ENCODE data around the gene ATP5PO. TPM values are rescaled to one million over a fixed set of nuclear protein-coding genes. Genes with fewer than 3 reads are reported as not detected.

ATP5PO gene
- polyA plus RNA-seq, 1 of the 3 experiments (the other 2 are of a cell fraction) = 148 TPM

DNA sequence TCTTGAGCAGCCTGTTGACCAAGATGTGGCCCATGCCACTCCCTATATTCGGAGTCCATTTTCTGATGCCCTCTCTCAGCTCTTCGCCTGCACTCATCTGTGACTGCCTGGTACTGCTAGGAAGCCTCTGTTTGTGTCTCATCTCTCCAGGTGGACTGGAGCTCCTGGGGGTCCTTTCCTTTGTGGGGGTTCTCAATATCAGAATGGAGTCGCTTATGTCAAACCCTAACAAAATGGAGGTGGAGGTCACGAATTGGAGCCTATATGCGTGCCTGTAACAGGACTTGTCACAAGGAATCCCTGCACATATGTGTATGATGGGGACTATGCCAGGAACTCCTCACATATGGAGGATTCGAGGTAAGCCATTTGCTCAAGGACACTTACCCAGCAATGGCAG, 46.7 kb upstream of the ATP5PO start:
- TF ChIP-seq SIN3A (IDR thresholded peaks at IDR 0.05; ENCODE audit: borderline replicate concordance, low read depth, low read length) (no peak), FOXM1 (IDR thresholded peaks at IDR 0.05; ENCODE audit: low read depth) (no peak), TAF1 (IDR thresholded peaks at IDR 0.05; ENCODE audit: borderline replicate concordance, low read depth, low read length) (no peak), ELF1 (IDR thresholded peaks at IDR 0.05) (no peak), RFX5 (IDR thresholded peaks at IDR 0.05; ENCODE audit: low read length) (no peak), SMC3 (IDR thresholded peaks at IDR 0.05; ENCODE audit: low read depth, low read length) (no peak), FOSL2 (IDR thresholded peaks at IDR 0.05; ENCODE audit: borderline replicate concordance, low read depth) (no peak), RAD21 (IDR thresholded peaks at IDR 0.05; ENCODE audit: low read length) (no peak), CHD2 (IDR thresholded peaks at IDR 0.05; ENCODE audit: low read length, partially characterized antibody) (no peak)
- TF ChIP-seq, protein P1, sequence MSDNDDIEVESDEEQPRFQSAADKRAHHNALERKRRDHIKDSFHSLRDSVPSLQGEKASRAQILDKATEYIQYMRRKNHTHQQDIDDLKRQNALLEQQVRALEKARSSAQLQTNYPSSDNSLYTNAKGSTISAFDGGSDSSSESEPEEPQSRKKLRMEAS (IDR thresholded peaks at IDR 0.05; ENCODE audit: low read depth) = no peak
- TF ChIP-seq, protein P2, sequence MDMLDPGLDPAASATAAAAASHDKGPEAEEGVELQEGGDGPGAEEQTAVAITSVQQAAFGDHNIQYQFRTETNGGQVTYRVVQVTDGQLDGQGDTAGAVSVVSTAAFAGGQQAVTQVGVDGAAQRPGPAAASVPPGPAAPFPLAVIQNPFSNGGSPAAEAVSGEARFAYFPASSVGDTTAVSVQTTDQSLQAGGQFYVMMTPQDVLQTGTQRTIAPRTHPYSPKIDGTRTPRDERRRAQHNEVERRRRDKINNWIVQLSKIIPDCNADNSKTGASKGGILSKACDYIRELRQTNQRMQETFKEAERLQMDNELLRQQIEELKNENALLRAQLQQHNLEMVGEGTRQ (IDR thresholded peaks at IDR 0.05; ENCODE audit: borderline replicate concordance, low read depth, low read length) = no peak
- no peak overlapping the region for H2AFZ ChIP-seq (ENCODE audit: low read depth)
- no peaks in the 10 kb centered on the region for H3K36me3 ChIP-seq (replicated peaks in 1 of 2; ENCODE audit: control insufficient read depth in 1 of 2, insufficient read depth in 2 of 2, low read length in 1 of 2)
- WGBS (ENCODE audit: low lambda C conversion rate) = 75% methylated on average over 5 of the region's 6 CpGs
- ChIA-PET POLR2A (no interaction called here), CTCF (interaction anchor here (1.1 kb wide), 1 partner anchor 38 kb away, joined by 4 read pairs; no protein-coding TSS in a partner anchor)
- no peaks in the 10 kb centered on the region for H3K79me2 ChIP-seq (ENCODE audit: insufficient read depth)
- no peaks in the 10 kb centered on the region for H3K9me2 ChIP-seq
- DNase-seq = no peak
- H3K4me2 ChIP-seq = no peak overlapping the region
- H3K4me3 ChIP-seq (ENCODE audit: low read depth in 2 of 2, low read length in 1 of 2) = no peak overlapping the region
- no peaks in the 10 kb centered on the region for H3F3A ChIP-seq (replicated peaks; ENCODE audit: insufficient read depth)
- H4K20me1 ChIP-seq (ENCODE audit: insufficient read depth) = no peaks in the 10 kb centered on the region
- H3K27ac ChIP-seq (ENCODE audit: low read depth in 2 of 2, low read length in 1 of 2) = no peak overlapping the region
- no peak overlapping the region for H3K9ac ChIP-seq
- peaks cover 0 to 13% of the 10 kb centered on the region in 2 experiments; a peak in 2 of 4 replicates for H3K4me1 ChIP-seq (ENCODE audit: control insufficient read depth in 1 of 2, insufficient read depth in 2 of 2, low read depth in 1 of 2, low read length in 1 of 2)
- no peaks in the 10 kb centered on the region for H3K27me3 ChIP-seq (ENCODE audit: insufficient read depth)
- H3K9me3 ChIP-seq = peaks cover 9% of the 10 kb centered on the region; the same call in 1 of the 2 replicates

DNA sequence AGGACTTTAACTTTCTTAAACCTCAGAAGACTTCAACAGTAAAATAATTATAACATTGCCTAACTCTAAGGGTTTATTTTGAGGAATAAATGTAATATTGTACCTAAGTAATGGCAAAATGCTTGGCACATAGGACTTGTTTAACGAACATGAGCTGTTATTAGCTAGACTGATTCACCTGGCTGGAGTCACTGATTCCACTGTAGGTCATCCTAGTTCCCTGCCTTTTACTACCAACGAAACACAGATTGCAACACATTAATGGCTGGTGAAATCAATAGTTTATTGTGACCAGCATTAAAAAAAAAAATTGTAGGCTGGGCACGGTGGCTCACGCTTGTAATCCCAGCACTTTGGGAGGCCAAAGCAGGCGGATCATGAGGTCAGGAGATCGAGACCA, 45.5 kb upstream of the ATP5PO start:
- CTCF ChIA-PET = interaction anchor here (1.8 kb wide), 1 partner anchor 8 kb away, joined by 3 read pairs; no protein-coding TSS in a partner anchor
- Histone ChIP-seq H2AFZ (ENCODE audit: low read depth) (no peak overlapping the region), H3K79me2 (ENCODE audit: insufficient read depth) (no peaks in the 10 kb centered on the region), H3K4me1 (ENCODE audit: control insufficient read depth in 1 of 2, insufficient read depth in 2 of 2, low read depth in 1 of 2, low read length in 1 of 2) (peaks cover 0 to 4% of the 10 kb centered on the region in 2 experiments; a peak in 1 of 4 replicates), H3F3A (replicated peaks; ENCODE audit: insufficient read depth) (no peaks in the 10 kb centered on the region), H3K4me3 (ENCODE audit: low read depth in 2 of 2, low read length in 1 of 2) (no peak overlapping the region), H3K27ac (ENCODE audit: low read depth in 2 of 2, low read length in 1 of 2) (no peak overlapping the region), H3K4me2 (no peak overlapping the region), H3K36me3 (replicated peaks in 1 of 2; ENCODE audit: control insufficient read depth in 1 of 2, insufficient read depth in 2 of 2, low read length in 1 of 2) (no peaks in the 10 kb centered on the region), H3K9me3 (peaks cover 9% of the 10 kb centered on the region; the same call in 1 of the 2 replicates), H4K20me1 (ENCODE audit: insufficient read depth) (no peaks in the 10 kb centered on the region), H3K9me2 (no peaks in the 10 kb centered on the region), H3K27me3 (ENCODE audit: insufficient read depth) (no peaks in the 10 kb centered on the region), H3K9ac (no peak overlapping the region)
- 60% methylated on average over 6 of the region's 6 CpGs for WGBS (ENCODE audit: low lambda C conversion rate)
- POLR2A ChIA-PET = no interaction called here
- no peak for DNase-seq
- TF ChIP-seq EZH2phosphoT487 (IDR thresholded peaks at IDR 0.05; ENCODE audit: borderline replicate concordance, low read depth) = no peak
- no peak for TF ChIP-seq TEAD4 (IDR thresholded peaks at IDR 0.05; ENCODE audit: borderline replicate concordance, insufficient read depth)
- TF ChIP-seq, protein P3, sequence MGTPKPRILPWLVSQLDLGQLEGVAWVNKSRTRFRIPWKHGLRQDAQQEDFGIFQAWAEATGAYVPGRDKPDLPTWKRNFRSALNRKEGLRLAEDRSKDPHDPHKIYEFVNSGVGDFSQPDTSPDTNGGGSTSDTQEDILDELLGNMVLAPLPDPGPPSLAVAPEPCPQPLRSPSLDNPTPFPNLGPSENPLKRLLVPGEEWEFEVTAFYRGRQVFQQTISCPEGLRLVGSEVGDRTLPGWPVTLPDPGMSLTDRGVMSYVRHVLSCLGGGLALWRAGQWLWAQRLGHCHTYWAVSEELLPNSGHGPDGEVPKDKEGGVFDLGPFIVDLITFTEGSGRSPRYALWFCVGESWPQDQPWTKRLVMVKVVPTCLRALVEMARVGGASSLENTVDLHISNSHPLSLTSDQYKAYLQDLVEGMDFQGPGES (IDR thresholded peaks at IDR 0.05; ENCODE audit: low read depth, low read length) = no peak
- no peak for TF ChIP-seq CHD2 (IDR thresholded peaks at IDR 0.05; ENCODE audit: low read length, partially characterized antibody)
- no peak for TF ChIP-seq NRF1 (IDR thresholded peaks at IDR 0.05; ENCODE audit: low read depth, low read length)
- TF ChIP-seq MXI1 (IDR thresholded peaks at IDR 0.05; ENCODE audit: low read depth, low read length) = no peak
- no peak for TF ChIP-seq ELF1 (IDR thresholded peaks at IDR 0.05)
- no peak for TF ChIP-seq NFIC (IDR thresholded peaks at IDR 0.05; ENCODE audit: borderline replicate concordance)
- TF ChIP-seq JUND (IDR thresholded peaks at IDR 0.05) = no peak
- no peak for TF ChIP-seq RAD21 (IDR thresholded peaks at IDR 0.05; ENCODE audit: low read length)
- TF ChIP-seq, protein P4, sequence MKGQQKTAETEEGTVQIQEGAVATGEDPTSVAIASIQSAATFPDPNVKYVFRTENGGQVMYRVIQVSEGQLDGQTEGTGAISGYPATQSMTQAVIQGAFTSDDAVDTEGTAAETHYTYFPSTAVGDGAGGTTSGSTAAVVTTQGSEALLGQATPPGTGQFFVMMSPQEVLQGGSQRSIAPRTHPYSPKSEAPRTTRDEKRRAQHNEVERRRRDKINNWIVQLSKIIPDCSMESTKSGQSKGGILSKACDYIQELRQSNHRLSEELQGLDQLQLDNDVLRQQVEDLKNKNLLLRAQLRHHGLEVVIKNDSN (IDR thresholded peaks at IDR 0.05; ENCODE audit: borderline replicate concordance, low read depth) = no peak
- TF ChIP-seq, protein P5, sequence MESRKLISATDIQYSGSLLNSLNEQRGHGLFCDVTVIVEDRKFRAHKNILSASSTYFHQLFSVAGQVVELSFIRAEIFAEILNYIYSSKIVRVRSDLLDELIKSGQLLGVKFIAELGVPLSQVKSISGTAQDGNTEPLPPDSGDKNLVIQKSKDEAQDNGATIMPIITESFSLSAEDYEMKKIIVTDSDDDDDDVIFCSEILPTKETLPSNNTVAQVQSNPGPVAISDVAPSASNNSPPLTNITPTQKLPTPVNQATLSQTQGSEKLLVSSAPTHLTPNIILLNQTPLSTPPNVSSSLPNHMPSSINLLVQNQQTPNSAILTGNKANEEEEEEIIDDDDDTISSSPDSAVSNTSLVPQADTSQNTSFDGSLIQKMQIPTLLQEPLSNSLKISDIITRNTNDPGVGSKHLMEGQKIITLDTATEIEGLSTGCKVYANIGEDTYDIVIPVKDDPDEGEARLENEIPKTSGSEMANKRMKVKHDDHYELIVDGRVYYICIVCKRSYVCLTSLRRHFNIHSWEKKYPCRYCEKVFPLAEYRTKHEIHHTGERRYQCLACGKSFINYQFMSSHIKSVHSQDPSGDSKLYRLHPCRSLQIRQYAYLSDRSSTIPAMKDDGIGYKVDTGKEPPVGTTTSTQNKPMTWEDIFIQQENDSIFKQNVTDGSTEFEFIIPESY (IDR thresholded peaks at IDR 0.05; ENCODE audit: borderline replicate concordance, low read depth) = no peak
- TF ChIP-seq POLR2AphosphoS5 (IDR thresholded peaks at IDR 0.05; ENCODE audit: low read depth, low read length) = no peak
- no peak for TF ChIP-seq TCF12 (IDR thresholded peaks at IDR 0.05)
- TF ChIP-seq SMC3 (IDR thresholded peaks at IDR 0.05; ENCODE audit: low read depth, low read length) = no peak
- no peak for TF ChIP-seq YY1 (IDR thresholded peaks at IDR 0.05; ENCODE audit: low read depth)
- TF ChIP-seq RCOR1 (IDR thresholded peaks at IDR 0.05; ENCODE audit: low read length) = no peak
- TF ChIP-seq, protein P1 (IDR thresholded peaks at IDR 0.05; ENCODE audit: low read depth) = no peak
- TF ChIP-seq SIN3A (IDR thresholded peaks at IDR 0.05; ENCODE audit: borderline replicate concordance, low read depth, low read length) = no peak

Measured in SK-N-SH (cell line).